ENCODE data around the gene SEZ6L.

DNA sequence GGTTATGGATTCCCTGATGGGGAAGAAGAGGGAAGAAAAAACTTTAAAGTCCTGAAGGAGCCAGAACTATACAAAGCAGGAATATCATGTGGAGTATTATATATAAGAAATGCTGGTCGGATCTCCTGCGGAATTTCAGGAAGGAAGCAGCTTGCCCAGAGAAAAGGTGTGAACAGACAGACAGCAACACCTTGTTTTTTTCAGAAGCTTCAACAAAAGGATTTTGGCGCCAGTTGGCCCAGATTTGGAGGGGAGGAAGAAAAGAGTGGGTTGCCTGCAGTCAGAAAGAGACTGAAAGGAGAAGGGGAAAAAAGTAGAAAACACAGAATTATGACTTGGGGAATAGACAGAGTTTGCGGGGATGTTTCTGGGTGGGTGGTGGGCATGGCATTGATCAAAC, 45.2 kb downstream of the SEZ6L start:
- TF ChIP-seq MAX (IDR thresholded peaks at IDR 0.05): no peak
- TF ChIP-seq RAD21 (IDR thresholded peaks at IDR 0.05; ENCODE audit: low read depth): no peak
- no peak for TF ChIP-seq EGR1 (IDR thresholded peaks at IDR 0.05)
- no peak for TF ChIP-seq REST (IDR thresholded peaks at IDR 0.05; ENCODE audit: low read depth)
- TF ChIP-seq EP300 (IDR thresholded peaks at IDR 0.05; ENCODE audit: borderline replicate concordance): no peak
- no peak for TF ChIP-seq CEBPB (IDR thresholded peaks at IDR 0.05)
